GM12878 (cell line): ENCODE measurements around the gene CCR8. TPM values are rescaled to one million over a fixed set of nuclear protein-coding genes. Genes with fewer than 3 reads are reported as not detected.

Experiments
- ATAC-seq: fragments of 200-7000 bp; cut with Tn5 transposase; 3 replicates; pipeline ENCODE4 v1.9.1; 2020; ENCODE audit warnings: mild to moderate bottlenecking, moderate library complexity
- BruUV-seq: library from RNA; stranded (reverse); fragments of 400-500 nt; replicated peaks from 2 replicates; lab custom pipeline; 2021; lab: Mats Ljungman, UMichigan
- CTCF ChIA-PET: fragments of 300-600 bp; sonication (Branson Sonifier 250); formaldehyde crosslinking; extraction: SDS; loops from one replicate; lab custom pipeline; 2021; ENCODE audit warnings: inconsistent platforms; lab: Yijun Ruan, JAX
- POLR2A ChIA-PET: fragments of 350-600 bp; formaldehyde crosslinking; extraction: SDS; loops from one replicate; lab custom pipeline; 2021; ENCODE audit warnings: inconsistent platforms; lab: Charles Lee
- RAD21 ChIA-PET: fragments of 300-600 bp; sonication (Branson Sonifier 250); formaldehyde crosslinking; loops from one replicate; lab custom pipeline; 2023; ENCODE audit warnings: antibody characterized with exemption; ENCODE audit not compliant: unreplicated experiment; lab: Charles Lee
- SMC1A ChIA-PET: fragments of 300-600 bp; sonication (Branson Sonifier 250); formaldehyde crosslinking; loops from one replicate; lab custom pipeline; 2023; ENCODE audit not compliant: unreplicated experiment, uncharacterized antibody; lab: Charles Lee
- DNase-seq: peaks from one replicate; pipeline ENCODE4 v3.0.0-alpha.2; 2011; ENCODE audit warnings: low read depth, low spot score
- FAIRE-seq: peaks from 3 replicates; lab custom pipeline; 2011; peaks lifted over from hg19 to GRCh38; lab: Jason Lieb, UNC
- H2AFZ ChIP-seq: 2 replicates; pipeline ENCODE4 v1.6.0; 2011; ENCODE audit warnings: low read depth, low read length, control low read depth; ENCODE audit not compliant: control insufficient read depth
- H3K27ac ChIP-seq: 2 replicates; pipeline ENCODE4 v1.5.1; 2011; ENCODE audit warnings: control low read depth; ENCODE audit not compliant: control insufficient read depth, insufficient read depth
- H3K27me3 ChIP-seq, 2 experiments: replicated peaks in 1 of 2; 2 replicates each; pipeline versions ENCODE4 v1.6.0 to v1.6.1; 2011; ENCODE audit warnings: low read length in 1 of 2; ENCODE audit not compliant: control insufficient read depth in 2 of 2, insufficient read depth in 2 of 2
- H3K36me3 ChIP-seq, 2 experiments: 2 replicates each; pipeline ENCODE4 v1.5.1; 2011; ENCODE audit warnings: low read length in 1 of 2; ENCODE audit not compliant: control insufficient read depth in 2 of 2, insufficient read depth in 2 of 2
- H3K4me1 ChIP-seq: 2 replicates; pipeline ENCODE4 v1.6.1; 2011; ENCODE audit warnings: mild to moderate bottlenecking, low read length, moderate library complexity, mixed read lengths; ENCODE audit not compliant: control insufficient read depth, insufficient read depth
- H3K4me2 ChIP-seq: 2 replicates; pipeline ENCODE4 v1.6.0; 2011; ENCODE audit warnings: control low read depth; ENCODE audit not compliant: control insufficient read depth, insufficient read depth
- H3K4me3 ChIP-seq: fragments of 200-600 bp; sonication (generic); 2 replicates; pipeline ENCODE4 v1.5.1; 2016
- H3K79me2 ChIP-seq: 2 replicates; pipeline ENCODE4 v1.6.0; 2011; ENCODE audit warnings: low read length; ENCODE audit not compliant: control insufficient read depth, insufficient read depth
- H3K9ac ChIP-seq: 2 replicates; pipeline ENCODE4 v1.8.0; 2011; ENCODE audit warnings: low read length, control low read depth, mixed read lengths; ENCODE audit not compliant: control insufficient read depth, insufficient read depth
- H3K9me3 ChIP-seq: replicated peaks from 3 replicates; pipeline ENCODE4 v1.5.1; 2011; ENCODE audit warnings: mild to moderate bottlenecking, low read length; ENCODE audit not compliant: control insufficient read depth, insufficient read depth
- H4K20me1 ChIP-seq: 2 replicates; pipeline ENCODE4 v1.6.0; 2011; ENCODE audit not compliant: control insufficient read depth, insufficient read depth
- ATF3 ChIP-seq: IDR thresholded peaks from 2 replicates; pipeline ENCODE4 v1.6.1; 2011; ENCODE audit warnings: low read depth, mild to moderate bottlenecking, low read length, moderate library complexity, borderline replicate concordance; ENCODE audit errors: extremely low read depth
- BCL11A ChIP-seq: IDR thresholded peaks from 2 replicates; pipeline ENCODE4 v1.6.1; 2011; ENCODE audit warnings: low read depth, low read length
- BMI1 ChIP-seq: fragments of 450-650 bp; IDR thresholded peaks from 2 replicates; pipeline ENCODE4 v1.6.1; 2016; ENCODE audit warnings: mild to moderate bottlenecking, moderate library complexity, borderline replicate concordance
- CHD4 ChIP-seq: fragments of 200-600 bp; sonication (generic); IDR thresholded peaks from 2 replicates; pipeline ENCODE4 v1.6.1; 2016; ENCODE audit warnings: mild to moderate bottlenecking
- E4F1 ChIP-seq: fragments of 450-650 bp; IDR thresholded peaks from 2 replicates; pipeline ENCODE4 v1.6.1; 2018; ENCODE audit warnings: borderline replicate concordance, mild to moderate bottlenecking; ENCODE audit not compliant: partially characterized antibody
- EGR1 ChIP-seq, 2 experiments: IDR thresholded peaks; 1 replicate in 1 of 2; 2 replicates in 1 of 2; pipeline ENCODE4 v1.6.1; 2011 to 2012; ENCODE audit warnings: low read depth in 2 of 2, low read length in 2 of 2, borderline replicate concordance in 1 of 2, mild to moderate bottlenecking in 1 of 2, moderate library complexity in 1 of 2
- ESRRA ChIP-seq: IDR thresholded peaks from 2 replicates; pipeline ENCODE4 v1.6.1; 2012; ENCODE audit warnings: mild to moderate bottlenecking, low read length, improper control_type of control experiment
- GATAD2B ChIP-seq: fragments of 450-650 bp; conservative IDR thresholded peaks from 2 replicates; pipeline ENCODE4 v1.6.1; 2017; ENCODE audit warnings: low read depth, mild to moderate bottlenecking, moderate library complexity
- POLR2AphosphoS5 ChIP-seq: IDR thresholded peaks from 2 replicates; pipeline ENCODE4 v1.6.1; 2011; ENCODE audit warnings: mild to moderate bottlenecking, low read length, inconsistent platforms
- REST ChIP-seq: IDR thresholded peaks from 2 replicates; pipeline ENCODE4 v1.6.1; 2012; ENCODE audit warnings: mild to moderate bottlenecking, low read depth, low read length
- SMARCA5 ChIP-seq: fragments of 450-650 bp; IDR thresholded peaks from 2 replicates; pipeline ENCODE4 v1.6.1; 2017; ENCODE audit warnings: mild to moderate bottlenecking
- SPI1 ChIP-seq: IDR thresholded peaks from 2 replicates; pipeline ENCODE4 v1.6.1; 2011; ENCODE audit warnings: low read depth, mild to moderate bottlenecking, low read length, moderate library complexity, borderline replicate concordance; ENCODE audit not compliant: insufficient read depth
- STAT1 ChIP-seq: fragments of 450-650 bp; conservative IDR thresholded peaks from 2 replicates; pipeline ENCODE4 v1.6.1; 2014; ENCODE audit warnings: antibody characterized with exemption, mild to moderate bottlenecking
- SUPT20H ChIP-seq: IDR thresholded peaks from 2 replicates; pipeline ENCODE4 v1.6.1; 2011; ENCODE audit warnings: low read depth, mild to moderate bottlenecking, low read length, moderate library complexity, borderline replicate concordance; ENCODE audit not compliant: control insufficient read depth
- TAF1 ChIP-seq: IDR thresholded peaks from 2 replicates; pipeline ENCODE4 v1.6.1; 2011; ENCODE audit warnings: mild to moderate bottlenecking, low read depth, low read length, borderline replicate concordance
- USF1 ChIP-seq: IDR thresholded peaks from 2 replicates; pipeline ENCODE4 v1.6.1; 2011; ENCODE audit warnings: borderline replicate concordance, low read depth, mild to moderate bottlenecking, moderate library complexity, mixed read lengths, low read length; ENCODE audit not compliant: insufficient read depth; ENCODE audit errors: extremely low read length
- YBX1 ChIP-seq: fragments of 450-650 bp; IDR thresholded peaks from 2 replicates; pipeline ENCODE4 v1.6.1; 2016; ENCODE audit warnings: antibody characterized with exemption
- YY1 ChIP-seq: IDR thresholded peaks from 2 replicates; pipeline ENCODE4 v1.6.1; 2011; ENCODE audit warnings: low read depth, mild to moderate bottlenecking, low read length
- ZSCAN29 ChIP-seq: fragments of 450-650 bp; IDR thresholded peaks from 2 replicates; pipeline ENCODE4 v1.6.1; 2017; ENCODE audit warnings: mild to moderate bottlenecking, moderate library complexity
- WGBS: methylation state at CpG from one replicate; pipeline ENCODE4 v1.1.6; 2016; ENCODE audit warnings: low lambda C conversion rate; ENCODE audit not compliant: insufficient replicate concordance, insufficient coverage; ENCODE audit errors: missing lambda C conversion rate; 5-methylcytosine and 5-hydroxymethylcytosine counted together
- in situ Hi-C: fragments of 300-500 bp; cut with MboI; formaldehyde crosslinking; loops from 9 replicates; pipeline ENCODE4 v1.14.3; 2018; ENCODE audit warnings: mixed read lengths
- intact Hi-C: fragments of 100-400 bp; cut with micrococcal nuclease; formaldehyde crosslinking; loops from one replicate; pipeline ENCODE4 v1.14.2; 2022; ENCODE audit not compliant: unreplicated experiment
- polyA plus RNA-seq, 11 experiments: library from polyadenylated mRNA; depleted of rRNA in 4 of 11; unstranded in 6 of 11; stranded (reverse) in 5 of 11; fragments of >200 nt; fragmentation: Nextera tagmentation in 4 of 11; fragmentation: Illumina TruSeq in 1 of 11; extraction: Ambion mirVana in 4 of 11; extraction: Trizol in 1 of 11; gene quantifications; 1 replicate in 1 of 11; 2 replicates in 10 of 11; pipeline versions ENCODE4 v1.2.1 to v1.2.3, GENCODE V29; 2011 to 2016; ENCODE audit warnings: inconsistent platforms in 2 of 11, missing spikeins in 2 of 11, low read depth in 1 of 11
- total RNA-seq, 4 experiments: library from RNA; depleted of rRNA in 3 of 4; stranded (reverse); fragments of >200 nt in 3 of 4; fragmentation: Illumina TruSeq in 1 of 4; extraction: Trizol in 1 of 4; gene quantifications; 2 replicates each; pipeline versions ENCODE4 v1.2.1 to v1.2.3, GENCODE V29; 2013 to 2021

The CCR8 gene
- total and polyA plus RNA-seq, 10 of the 15 experiments (the other 5 are each of a cell fraction or from before 2014, with no cell fraction given), result 5.2 to 28.8 (median 15.6) TPM

- SMC1A ChIA-PET, result interaction anchor here (1.0 kb wide), 1 partner anchor 10 kb away, joined by 3 read pairs; no protein-coding TSS in a partner anchor
- in situ Hi-C loops, result no loop called here
- CTCF ChIA-PET, result interaction anchor here (0.9 kb wide), 1 partner anchor 9 kb away, joined by 3 read pairs; no protein-coding TSS in a partner anchor
- POLR2A ChIA-PET, result no interaction called here
- H3K4me3 ChIP-seq, result no peak overlapping the region
- no peaks in the 10 kb centered on the region for H3K27me3 ChIP-seq
- no peak for FAIRE-seq
- intact Hi-C loops, result no loop called here
- H3K9ac ChIP-seq, result no peak overlapping the region
- H3K4me2 ChIP-seq, result no peak overlapping the region
- no peaks in the 10 kb centered on the region for H4K20me1 ChIP-seq
- H3K36me3 ChIP-seq, result no peaks in the 10 kb centered on the region
- no peaks in the 10 kb centered on the region for H3K9me3 ChIP-seq
- H3K27ac ChIP-seq, result no peak overlapping the region
- H2AFZ ChIP-seq, result no peak overlapping the region
- RAD21 ChIA-PET, result no interaction called here
- no TSS peak for BruUV-seq
- no peak for DNase-seq
- H3K79me2 ChIP-seq, result no peaks in the 10 kb centered on the region
- no peak for ATAC-seq
- 100% methylated on average over 1 of the region's 1 CpG for WGBS
- no peaks in the 10 kb centered on the region for H3K4me1 ChIP-seq
- TF ChIP-seq STAT1 (no peak), E4F1 (no peak), BMI1 (no peak), TAF1 (no peak), YY1 (no peak), BCL11A (no peak), USF1 (no peak), SUPT20H (no peak), YBX1 (no peak), ATF3 (no peak), CHD4 (no peak), ESRRA (no peak), GATAD2B (no peak), SMARCA5 (no peak), EGR1 (IDR thresholded peaks at IDR 0.05; ENCODE audit: borderline replicate concordance in 1 of 2, low read depth in 2 of 2, low read length in 2 of 2) (no peak), POLR2AphosphoS5 (no peak), ZSCAN29 (no peak), SPI1 (no peak), REST (no peak)
Observed at GRCh38 chr3:39338201-39338600, 8.7 kb downstream of the CCR8 start.
